OCI-LY7 (cell line): ENCODE data around the gene ABI2. TPM values are rescaled to one million over a fixed set of nuclear protein-coding genes. Genes with fewer than 3 reads are reported as not detected.

Source experiments
- BruUV-seq: library from RNA; stranded (reverse); fragments of 400-500 nt; replicated peaks from 2 replicates; lab custom pipeline; 2021; lab: Mats Ljungman, UMichigan
- CTCF ChIA-PET: fragments of 300-600 bp; sonication (Branson Sonifier 250); formaldehyde crosslinking; loops from one replicate; lab custom pipeline; 2022; ENCODE audit warnings: antibody characterized with exemption; ENCODE audit not compliant: unreplicated experiment; lab: Charles Lee
- POLR2A ChIA-PET: fragments of 300-600 bp; sonication (Branson Sonifier 250); formaldehyde crosslinking; loops from one replicate; lab custom pipeline; 2022; ENCODE audit warnings: antibody characterized with exemption; lab: Charles Lee
- DNase-seq: peaks from one replicate; pipeline ENCODE4 v3.0.0-alpha.2; 2015; ENCODE audit warnings: low spot score
- H2AFZ ChIP-seq: fragments of 200-600 bp; sonication (generic), shearing (Covaris generic); 2 replicates; pipeline ENCODE4 v1.6.1; 2014; ENCODE audit warnings: mild to moderate bottlenecking, antibody characterized with exemption, low read length, moderate library complexity
- H3K27ac ChIP-seq: fragments of 200-600 bp; sonication (generic); 2 replicates; pipeline ENCODE4 v1.5.1; 2014; ENCODE audit warnings: mixed run types, low read depth, mild to moderate bottlenecking, moderate library complexity, low read length, inconsistent platforms; ENCODE audit not compliant: poor library complexity, severe bottlenecking
- H3K36me3 ChIP-seq: fragments of 200-600 bp; sonication (generic); 2 replicates; pipeline ENCODE4 v1.6.1; 2014; ENCODE audit warnings: mild to moderate bottlenecking, antibody characterized with exemption, low read length, moderate library complexity, mixed read lengths; ENCODE audit not compliant: insufficient read depth
- H3K4me1 ChIP-seq: fragments of 200-600 bp; sonication (generic); 2 replicates; pipeline ENCODE4 v1.5.1; 2014; ENCODE audit warnings: mild to moderate bottlenecking, low read length; ENCODE audit not compliant: insufficient read depth, poor library complexity, severe bottlenecking
- H3K4me2 ChIP-seq: fragments of 200-600 bp; sonication (generic); 2 replicates; pipeline ENCODE4 v1.6.1; 2014; ENCODE audit warnings: mild to moderate bottlenecking, low read length
- H3K4me3 ChIP-seq: fragments of 200-600 bp; sonication (generic); 2 replicates; pipeline ENCODE4 v1.5.1; 2014; ENCODE audit warnings: mild to moderate bottlenecking, low read depth, low read length; ENCODE audit not compliant: poor library complexity, severe bottlenecking
- H3K79me2 ChIP-seq: fragments of 200-600 bp; sonication (generic); 2 replicates; pipeline ENCODE4 v1.6.1; 2016; ENCODE audit warnings: low read depth, mild to moderate bottlenecking, low read length, moderate library complexity, mixed read lengths; ENCODE audit not compliant: insufficient read depth
- H3K9me2 ChIP-seq: fragments of 200-600 bp; sonication (generic); 2 replicates; pipeline ENCODE4 v1.6.1; 2016; ENCODE audit warnings: mild to moderate bottlenecking, low read length, mixed read lengths; ENCODE audit not compliant: insufficient read depth
- H3K9me3 ChIP-seq: fragments of 200-600 bp; sonication (generic); 2 replicates; pipeline ENCODE4 v1.6.1; 2014; ENCODE audit warnings: mild to moderate bottlenecking, mixed run types, low read length, mixed read lengths
- H4K20me1 ChIP-seq: fragments of 200-600 bp; sonication (generic); 2 replicates; pipeline ENCODE4 v1.6.1; 2014; ENCODE audit warnings: mild to moderate bottlenecking, antibody characterized with exemption, low read length, moderate library complexity, mixed read lengths; ENCODE audit not compliant: insufficient read depth
- CTCF ChIP-seq: fragments of 200-600 bp; sonication (generic); conservative IDR thresholded peaks from 2 replicates; pipeline ENCODE4 v1.5.1; 2014; ENCODE audit warnings: mild to moderate bottlenecking, antibody characterized with exemption, low read length, moderate library complexity, mixed read lengths
- EZH2phosphoT487 ChIP-seq: fragments of 200-600 bp; sonication (generic); IDR thresholded peaks from 2 replicates; pipeline ENCODE4 v1.6.1; 2018; ENCODE audit warnings: low read depth, borderline replicate concordance, mild to moderate bottlenecking, mixed run types, antibody characterized with exemption, low read length, moderate library complexity, mixed read lengths
- intact Hi-C: fragments of 100-400 bp; cut with micrococcal nuclease; formaldehyde crosslinking; loops from one replicate; pipeline ENCODE4 v1.10.0; 2022; ENCODE audit not compliant: unreplicated experiment
- total RNA-seq, 2 experiments: library from RNA; depleted of rRNA in 1 of 2; stranded (reverse); fragments of >200 nt in 1 of 2; shearing (Covaris generic) in 1 of 2; gene quantifications; 2 replicates each; pipeline ENCODE4 v1.2.3, GENCODE V29; 2014 to 2022

ABI2 gene
- total RNA-seq, 2 experiments from 2014 or later = 37.9 to 64.6 TPM

DNA sequence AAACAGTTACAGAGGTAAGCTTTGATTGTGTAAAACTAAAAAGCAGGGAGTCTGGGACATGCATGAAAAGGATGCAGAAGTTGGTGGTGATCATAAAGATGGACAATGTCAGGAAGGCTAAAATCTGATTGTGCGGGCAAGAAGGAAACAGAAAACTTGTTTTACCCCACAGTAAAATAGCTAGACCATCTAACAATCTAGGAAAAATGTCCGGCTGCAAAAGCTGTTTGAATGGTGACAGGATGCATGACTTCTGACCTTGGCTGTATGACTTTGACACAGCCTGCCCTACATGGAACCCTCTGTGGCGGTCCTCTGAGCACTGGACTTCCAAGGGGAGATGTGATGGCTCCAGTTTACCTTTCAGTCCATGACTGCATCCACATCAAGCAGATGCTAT is 113.3 kb downstream of the ABI2 start:
- Histone ChIP-seq H3K9me3 (no peaks in the 10 kb centered on the region), H3K4me2 (no peak overlapping the region), H3K27ac (no peak overlapping the region), H3K79me2 (no peaks in the 10 kb centered on the region), H2AFZ (no peak overlapping the region), H3K4me1 (no peaks in the 10 kb centered on the region), H4K20me1 (no peaks in the 10 kb centered on the region), H3K9me2 (no peaks in the 10 kb centered on the region), H3K4me3 (no peak overlapping the region), H3K36me3 (peaks cover 67% of the 10 kb centered on the region)
- CTCF ChIA-PET = interaction anchor here (0.6 kb wide), 1 partner anchor 173 kb away, joined by 3 read pairs; no protein-coding TSS in a partner anchor
- BruUV-seq = no TSS peak
- intact Hi-C loops = no loop called here
- no peak for DNase-seq
- POLR2A ChIA-PET = no interaction called here
- no peak for TF ChIP-seq EZH2phosphoT487
- TF ChIP-seq CTCF = no peak

DNA sequence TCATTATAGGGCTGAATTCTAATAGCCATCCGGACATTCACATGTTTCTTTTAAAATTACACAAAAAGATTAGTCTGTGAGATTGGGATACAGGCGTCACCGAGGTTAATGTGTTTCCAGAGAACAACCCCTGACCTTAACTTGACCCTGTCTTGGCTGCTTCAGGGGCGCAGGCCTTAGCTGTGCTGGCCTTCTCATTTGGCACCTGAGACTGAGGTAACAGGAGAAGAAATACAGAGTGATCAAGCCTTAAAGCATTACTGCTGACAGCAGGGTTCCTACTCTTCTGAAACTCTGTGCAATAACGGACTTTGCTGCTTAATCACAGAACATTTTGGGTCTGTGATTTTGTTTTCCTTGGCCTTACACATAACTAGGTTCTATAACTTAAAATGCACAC is 114.3 kb downstream of the ABI2 start:
- intact Hi-C loops = no loop called here
- H3K4me2 ChIP-seq = no peak overlapping the region
- BruUV-seq = no TSS peak

More for the DNA sequence above, 114.3 kb downstream of the ABI2 start:
- Histone ChIP-seq H3K9me2 (no peaks in the 10 kb centered on the region), H3K4me3 (no peak overlapping the region), H3K9me3 (no peaks in the 10 kb centered on the region), H4K20me1 (no peaks in the 10 kb centered on the region), H3K27ac (no peak overlapping the region), H3K79me2 (no peaks in the 10 kb centered on the region), H3K4me1 (no peaks in the 10 kb centered on the region), H2AFZ (no peak overlapping the region), H3K36me3 (peaks cover 69% of the 10 kb centered on the region)
- POLR2A ChIA-PET = interaction anchor here (0.7 to 1.3 kb wide), 3 partner anchors 11 to 28 kb away, joined by 3 to 4 read pairs (median 3); no protein-coding TSS in a partner anchor
- CTCF ChIA-PET = no interaction called here
- DNase-seq = no peak
- TF ChIP-seq CTCF (no peak), EZH2phosphoT487 (no peak)
